IPS DF 4.7 (cell line): ENCODE measurements around the gene ZDHHC6.
"Not testable (repeated sequence)": the region's sequence is repeated elsewhere in the genome, so short reads cannot be mapped to it uniquely, and the experiment has no call there.

Experiments
- DNase-seq: peaks from one replicate; pipeline ENCODE4 v3.0.0-alpha.2; 2013; ENCODE audit warnings: low spot score; ENCODE audit errors: extremely low read depth

Gene ZDHHC6

GRCh38 chr10:112446055-112446854, 459 bp downstream of the ZDHHC6 start:
- DNase-seq, result no peak

DNA sequence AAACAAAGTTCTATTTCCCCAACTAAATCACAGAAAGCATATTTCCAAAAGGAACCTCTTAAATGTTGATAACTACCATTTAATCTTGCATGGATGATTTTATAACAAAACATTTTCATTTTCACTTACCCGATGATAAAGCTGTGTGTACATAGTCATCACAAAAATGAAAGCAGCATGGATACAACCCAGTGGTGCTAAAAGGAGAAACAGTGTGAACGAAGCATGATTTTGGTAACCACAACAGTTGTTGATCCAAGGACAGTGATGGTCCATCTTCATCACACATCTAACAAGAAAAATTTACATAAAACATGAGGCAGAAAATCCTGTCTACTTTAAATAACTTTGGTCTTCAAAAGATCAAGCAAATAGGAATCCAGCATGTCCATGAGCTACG, 4.7 kb downstream of the ZDHHC6 start:
- no peak for DNase-seq

DNA sequence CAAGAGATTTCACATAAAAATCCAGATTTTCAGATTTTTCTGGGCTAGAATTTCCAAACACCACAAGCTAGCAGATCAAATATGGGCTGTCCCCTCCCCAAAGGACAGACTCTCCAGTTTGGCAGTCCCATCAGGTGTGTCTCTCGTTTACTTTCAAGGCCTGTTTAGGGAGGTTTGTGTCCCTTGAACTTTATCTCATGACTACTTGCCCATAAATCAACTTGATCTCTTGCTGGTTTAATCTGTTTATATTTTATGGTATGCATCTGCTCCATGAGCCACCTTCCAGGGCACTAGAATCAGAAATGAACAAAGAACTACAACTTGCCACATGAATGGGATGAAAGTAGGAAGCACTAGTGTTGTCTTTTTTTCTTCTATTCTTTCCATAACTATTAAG, 5.2 kb downstream of the ZDHHC6 start:
- DNase-seq, result no peak

DNA sequence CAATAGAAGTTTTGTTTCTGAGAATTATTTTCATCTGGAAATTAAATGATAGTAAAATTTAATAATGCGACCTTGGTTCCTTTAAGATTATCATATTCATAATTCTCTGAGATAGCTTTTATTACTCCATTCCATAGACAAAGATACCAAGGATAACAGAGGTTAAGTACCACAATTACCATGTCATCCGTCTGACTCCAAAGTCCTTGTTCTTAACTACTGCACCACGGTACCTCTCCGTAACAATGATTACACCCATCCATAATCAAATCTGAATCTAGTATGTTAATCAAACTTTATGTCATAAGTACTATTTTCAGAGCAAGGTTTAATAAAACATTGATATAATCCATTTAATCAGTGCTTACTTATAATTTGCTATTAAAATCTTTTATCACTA, 8.4 kb downstream of the ZDHHC6 start:
- no peak for DNase-seq

DNA sequence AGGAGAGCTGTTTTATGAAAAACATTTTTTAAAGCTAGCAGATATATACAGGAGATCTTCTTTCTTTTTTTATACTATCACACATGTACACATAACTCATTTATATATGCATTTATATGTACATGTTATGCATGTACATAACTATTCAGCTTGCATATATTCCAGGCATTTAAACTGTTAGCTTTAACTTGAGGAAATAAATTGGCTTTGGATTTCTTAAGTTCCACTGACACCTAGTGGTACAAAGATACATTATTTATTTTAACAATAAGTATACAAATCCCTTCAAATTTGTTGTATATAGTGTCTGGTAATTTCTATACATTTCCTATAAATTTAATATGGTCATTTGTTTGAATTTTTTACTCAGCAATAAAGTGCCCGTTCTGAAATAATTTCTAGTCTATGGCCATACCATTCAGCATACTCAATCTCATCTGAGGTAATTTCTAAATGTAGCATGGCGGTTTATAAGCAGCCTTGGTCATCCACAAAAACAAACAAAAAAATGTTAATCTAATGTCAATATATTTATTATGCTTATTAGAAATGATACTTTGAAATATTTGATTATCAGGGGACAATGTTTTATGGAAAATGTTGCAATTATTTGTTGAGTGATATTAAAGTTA, 11.6 kb downstream of the ZDHHC6 start:
- no peak for DNase-seq

GRCh38 chr10:112433136-112433535, 13.6 kb downstream of the ZDHHC6 start:
- DNase-seq, result no peak

GRCh38 chr10:112429654-112430230, 17.0 kb downstream of the ZDHHC6 start:
- DNase-seq, result no peak

- DNase-seq, result no peak
Observed at GRCh38 chr10:112429147-112429546, 17.6 kb downstream of the ZDHHC6 start.

DNA sequence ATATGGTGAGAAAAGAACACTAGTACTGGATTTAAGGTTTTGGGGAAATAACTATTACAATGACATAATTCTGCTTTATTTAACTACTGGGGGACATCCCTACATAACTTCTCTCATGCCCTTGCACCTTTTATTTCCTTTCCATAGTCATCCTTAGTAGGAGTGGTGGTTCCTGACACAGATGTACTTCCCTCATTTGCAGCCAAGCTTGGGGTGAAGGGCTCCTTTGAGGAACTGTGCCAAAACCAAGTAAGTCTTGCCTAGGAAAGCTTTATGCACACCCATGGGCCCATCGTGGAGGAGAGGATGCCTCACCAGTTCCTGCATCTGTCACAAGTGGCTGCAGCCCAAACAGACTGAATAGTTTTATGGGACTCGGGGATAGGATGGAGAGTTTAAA, 20.6 kb downstream of the ZDHHC6 start:
- no peak for DNase-seq

GRCh38 chr10:112424651-112425050, 22.1 kb downstream of the ZDHHC6 start:
- DNase-seq, result no peak

GRCh38 chr10:112421731-112422130, 25.0 kb downstream of the ZDHHC6 start:
- DNase-seq, result no peak

DNA sequence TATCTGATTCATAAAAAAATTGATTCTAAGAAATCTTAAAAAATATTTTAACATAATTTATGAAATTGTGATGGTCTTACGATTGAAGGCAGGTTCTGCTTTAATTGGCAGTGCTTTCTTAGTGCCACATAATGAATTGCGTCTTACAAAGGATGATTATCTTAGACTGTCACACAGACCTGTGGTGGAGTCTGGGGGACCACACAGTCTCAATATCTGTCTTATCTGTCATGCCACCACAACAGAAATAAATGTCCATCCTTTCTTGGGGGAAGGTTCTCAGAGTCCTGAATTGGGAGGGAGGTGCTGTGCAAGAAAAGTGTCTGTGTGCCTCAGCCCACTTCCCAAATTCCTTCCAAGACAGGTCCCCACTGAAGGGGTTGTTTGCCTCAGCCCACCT, 34.0 kb downstream of the ZDHHC6 start:
- DNase-seq, result no peak

GRCh38 chr10:112409755-112410154, 37.0 kb downstream of the ZDHHC6 start:
- no peak for DNase-seq

DNA sequence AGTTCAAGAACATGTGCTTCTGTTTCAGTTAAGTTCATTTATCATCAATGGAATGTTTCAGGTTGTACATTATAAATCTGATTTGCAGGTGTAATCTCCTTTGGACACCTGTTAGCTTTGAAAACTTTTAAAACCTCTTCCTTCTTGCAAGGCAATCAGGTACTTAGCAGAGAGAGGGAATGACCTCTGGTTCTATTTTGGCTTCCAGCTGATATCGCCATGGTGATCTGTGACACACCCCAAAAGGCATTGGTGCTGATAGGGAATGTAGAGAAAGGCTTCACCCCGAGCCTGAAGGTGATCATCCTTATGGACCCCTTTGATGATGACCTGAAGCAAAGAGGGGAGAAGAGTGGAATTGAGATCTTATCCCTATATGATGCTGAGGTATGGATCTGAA, 37.4 kb downstream of the ZDHHC6 start:
- DNase-seq, result no peak

- no peak for DNase-seq
Observed at GRCh38 chr10:112407696-112408095, 39.0 kb downstream of the ZDHHC6 start.

- not testable (repeated sequence) for DNase-seq
Observed at GRCh38 chr10:112406806-112407205, 39.9 kb downstream of the ZDHHC6 start.

DNA sequence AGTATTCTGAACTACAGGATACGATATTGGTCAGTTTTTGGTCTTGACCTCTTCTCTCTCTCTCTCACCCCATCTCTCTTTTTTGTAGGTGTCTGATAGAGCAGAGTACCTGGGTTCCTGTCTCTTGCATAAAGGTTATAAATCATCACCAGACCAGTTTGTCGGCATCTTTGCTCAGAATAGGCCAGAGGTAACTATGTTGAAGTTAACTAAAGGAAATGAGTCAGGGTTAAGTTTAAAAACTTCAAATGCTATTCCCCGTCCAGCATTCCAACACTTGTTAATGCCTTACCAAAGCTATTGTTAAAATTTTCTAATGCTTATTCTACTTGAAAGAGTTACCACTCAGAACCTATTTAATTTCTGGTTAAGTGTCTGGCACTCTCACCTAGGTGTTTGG, 42.1 kb downstream of the ZDHHC6 start:
- DNase-seq, result no peak

GRCh38 chr10:112402917-112403316, 43.8 kb downstream of the ZDHHC6 start:
- no peak for DNase-seq

GRCh38 chr10:112397592-112397991, 49.1 kb downstream of the ZDHHC6 start:
- DNase-seq, result no peak

DNA sequence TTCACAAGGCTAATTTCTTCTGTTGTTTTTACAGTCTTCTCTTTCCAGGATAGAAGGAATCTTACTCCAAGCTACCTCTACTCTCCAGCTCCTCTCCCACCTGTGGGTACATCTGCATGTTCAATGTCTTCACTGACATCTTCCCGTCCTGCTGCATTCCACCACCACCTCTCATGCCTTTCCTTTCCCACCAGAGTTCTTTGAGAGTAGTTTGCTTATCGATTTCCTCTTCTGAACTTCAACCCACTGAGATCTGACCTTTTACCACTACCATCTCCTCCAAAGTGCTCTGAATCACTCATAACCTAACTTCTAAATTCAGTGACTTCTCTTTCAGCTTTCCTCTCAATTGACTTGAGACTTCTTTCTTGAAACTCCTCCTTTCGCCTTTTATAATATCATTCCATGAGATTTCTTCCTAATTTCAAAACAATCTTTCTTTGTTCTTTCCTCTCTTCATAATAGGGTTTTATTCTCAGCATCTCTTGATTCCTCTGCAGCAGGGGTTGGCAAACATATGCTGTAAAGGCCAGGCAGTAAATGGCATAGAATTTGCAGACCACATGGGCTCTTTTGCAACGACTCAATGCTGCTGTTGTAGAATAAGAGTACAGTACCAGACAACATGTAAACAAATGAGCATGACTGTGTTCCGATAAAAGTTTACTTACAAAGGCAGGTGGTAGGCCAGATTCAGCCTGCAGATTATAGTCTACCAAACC, 50.7 kb downstream of the ZDHHC6 start:
- DNase-seq, result no peak

GRCh38 chr10:112394475-112394875, 52.2 kb downstream of the ZDHHC6 start:
- no peak for DNase-seq

DNA sequence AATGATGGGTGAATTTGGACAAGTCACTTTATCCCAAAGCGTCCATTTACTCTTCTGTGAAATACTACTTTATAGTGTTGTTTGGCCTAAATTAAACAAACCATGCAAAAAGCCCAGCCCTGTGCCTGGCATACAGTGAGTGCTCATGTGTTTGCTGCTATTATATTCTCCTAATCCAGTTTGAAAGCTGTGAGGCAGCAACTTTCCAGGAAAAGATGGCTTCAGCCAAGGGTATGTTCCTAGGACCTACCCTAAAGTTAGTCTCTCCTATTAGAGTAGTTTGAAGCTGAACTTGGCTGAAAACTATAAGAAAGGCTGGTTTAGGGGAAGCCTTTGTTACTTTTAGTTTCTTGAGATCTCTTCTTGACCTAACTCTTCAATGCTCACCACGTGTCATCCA, 52.9 kb downstream of the ZDHHC6 start:
- DNase-seq, result no peak
